Fibroblast of skin of left biceps (primary cell): ENCODE results near the gene GLI3.
A peak's percentile ranks its signal among the peaks of the same experiment; 100 is the strongest.

Experiments used
- DNase-seq, 2 experiments: peaks; one replicate each; pipeline ENCODE4 v3.0.0-alpha.2; 2013; ENCODE audit warnings: low read depth in 2 of 2

Gene GLI3

GRCh38 chr7:42082144-42082543, 154.9 kb downstream of the GLI3 start:
- DNase-seq, result peak; percentile 64 to 71

- DNase-seq, result no peak
These were observed 155.3 kb downstream of the GLI3 start for GRCh38 chr7:42081671-42082070.

- DNase-seq, result no peak
These were observed 156.0 kb downstream of the GLI3 start for GRCh38 chr7:42080841-42081586.

DNA sequence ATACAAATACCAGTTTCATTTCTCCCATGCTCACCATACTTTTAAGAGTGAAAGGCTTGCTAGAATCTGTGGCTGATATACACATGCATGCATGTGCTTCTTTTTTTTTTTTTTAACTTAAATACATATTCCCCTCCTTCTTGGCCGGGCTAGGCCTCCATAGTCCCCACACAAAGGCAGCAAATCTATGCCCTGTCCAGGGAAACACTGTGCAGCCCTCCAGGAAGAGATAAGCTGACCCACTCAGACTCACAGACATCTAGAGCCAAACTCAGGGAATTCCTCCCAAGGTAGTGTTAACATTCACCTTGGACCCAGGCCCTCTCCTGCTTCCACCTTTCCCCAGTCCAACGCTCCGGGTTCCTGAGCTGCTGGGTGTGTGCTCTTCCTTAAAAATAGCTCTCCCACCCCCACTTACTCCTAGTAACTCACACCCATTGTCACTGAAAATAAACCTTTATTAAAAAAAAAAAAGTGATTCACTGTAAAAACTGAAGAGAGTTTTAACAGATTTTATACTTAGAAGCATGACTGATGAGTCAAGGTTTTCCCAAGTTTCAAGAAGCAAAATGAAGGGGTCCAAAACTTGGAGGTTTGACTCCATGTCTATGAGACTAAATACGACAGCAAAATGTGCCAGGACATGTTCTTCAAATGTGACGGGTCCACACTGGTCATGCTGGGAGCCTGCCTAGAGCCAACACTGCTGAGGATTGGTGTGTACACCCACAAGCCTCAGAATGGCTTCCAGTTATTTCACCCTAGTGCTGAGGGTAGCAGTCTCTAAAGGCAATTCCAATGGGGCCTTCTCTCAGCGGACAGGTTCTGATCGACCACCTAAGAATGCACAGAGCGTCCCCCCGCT, 159.5 kb downstream of the GLI3 start:
- DNase-seq, result no peak

- DNase-seq, result no peak
These were observed 160.1 kb downstream of the GLI3 start for GRCh38 chr7:42076870-42077269.

GRCh38 chr7:42075418-42075817, 161.6 kb downstream of the GLI3 start:
- no peak for DNase-seq

DNA sequence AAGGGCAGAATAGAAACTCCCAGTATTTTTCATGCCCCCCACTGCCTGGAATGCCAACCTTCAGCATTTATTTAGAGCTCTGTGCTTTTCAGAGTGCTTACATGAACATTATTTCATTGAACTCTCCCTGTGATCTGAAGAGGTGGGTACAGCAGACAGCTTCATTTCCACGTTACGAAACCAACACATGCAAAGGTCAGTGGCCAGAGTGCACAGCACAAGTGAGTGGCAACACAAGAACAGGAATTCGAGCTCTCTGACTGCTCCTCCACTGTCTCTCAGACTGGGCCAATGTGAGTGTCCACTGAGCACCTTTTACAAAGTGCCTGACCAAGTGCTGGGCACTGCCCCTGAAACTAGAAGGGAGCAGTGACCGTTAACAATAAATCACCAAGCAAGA, 162.9 kb downstream of the GLI3 start:
- DNase-seq, result no peak

DNA sequence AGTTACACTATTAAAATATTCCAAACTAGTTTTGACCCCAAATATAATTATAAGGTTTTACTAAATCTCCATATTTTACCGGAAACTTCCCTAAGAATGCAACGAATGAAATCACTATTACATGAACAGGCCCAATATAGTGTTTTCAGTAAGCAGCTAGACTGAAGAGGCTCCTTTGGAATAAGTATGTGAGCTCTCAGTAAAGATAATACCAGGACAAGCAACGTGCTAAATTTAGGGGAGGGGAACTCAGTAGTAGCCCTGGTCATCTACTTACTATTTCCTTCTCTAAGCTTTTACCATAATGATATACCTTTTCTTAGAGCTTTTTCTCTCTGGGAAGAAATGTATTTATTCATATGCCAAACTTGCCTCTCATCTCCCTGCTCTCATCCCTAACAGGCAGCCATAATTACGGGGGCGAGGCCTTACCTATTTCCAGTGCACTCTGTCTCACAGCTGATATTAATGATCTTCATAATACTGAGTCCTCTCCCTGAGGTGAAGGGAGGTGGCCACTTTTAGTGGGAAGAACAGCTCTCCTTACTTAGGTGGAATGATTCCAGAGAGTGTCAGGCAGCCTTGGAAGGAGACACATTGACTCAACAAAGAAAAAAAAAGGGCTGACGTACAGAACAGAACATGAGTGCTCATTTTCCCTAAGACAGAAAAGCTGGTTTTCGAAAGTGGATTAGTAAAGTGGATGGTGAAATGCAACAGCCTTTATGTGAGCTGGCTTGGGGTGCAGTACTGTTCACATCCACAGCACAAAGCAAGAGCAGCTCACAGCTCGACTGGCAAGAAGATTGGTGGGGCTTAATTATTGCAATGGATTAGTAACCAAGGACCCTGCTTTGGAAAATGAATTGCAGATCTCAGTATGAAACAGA, 165.4 kb downstream of the GLI3 start:
- DNase-seq, result no peak

DNA sequence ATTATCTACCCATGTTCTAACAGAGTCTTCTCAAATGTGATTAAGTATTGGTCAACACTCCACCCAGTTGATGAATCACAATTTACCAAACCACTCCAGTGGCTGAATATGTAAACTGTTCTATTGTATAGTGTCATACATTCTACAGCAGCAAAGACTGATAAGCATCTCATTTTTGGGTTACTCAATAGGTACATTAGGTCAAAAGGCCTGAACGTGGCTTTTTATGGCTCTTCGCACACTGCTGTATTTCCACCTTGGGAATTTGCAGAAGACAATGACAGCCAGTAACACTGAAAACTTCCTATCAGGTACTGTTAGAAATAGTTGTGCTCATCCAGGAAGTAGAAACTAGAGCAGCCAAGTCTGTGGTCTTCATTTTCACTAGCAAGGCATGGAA, 166.9 kb downstream of the GLI3 start:
- no peak for DNase-seq

- no peak for DNase-seq
These were observed 167.4 kb downstream of the GLI3 start for GRCh38 chr7:42069590-42069989.

GRCh38 chr7:42068554-42069280, 168.3 kb downstream of the GLI3 start:
- DNase-seq, result no peak

DNA sequence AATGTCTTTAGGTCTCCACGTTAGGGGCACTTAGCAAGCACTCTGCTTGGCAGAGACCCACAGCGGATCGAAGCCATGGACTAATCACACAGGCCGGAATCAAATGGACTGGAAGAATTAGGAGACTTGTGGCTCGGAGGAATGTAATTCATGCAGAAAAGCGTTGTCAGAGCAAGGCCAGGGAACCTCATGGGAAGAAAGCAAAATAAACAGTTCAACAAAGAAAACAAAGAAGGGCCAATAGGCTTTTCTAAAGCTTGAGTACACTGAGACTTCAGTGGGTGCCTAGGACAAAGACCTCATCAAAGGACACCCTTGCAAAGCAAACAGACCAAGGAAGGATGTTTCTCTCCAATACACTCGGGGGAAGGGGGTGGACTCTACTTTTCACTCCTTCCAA, 171.1 kb downstream of the GLI3 start:
- DNase-seq, result no peak

DNA sequence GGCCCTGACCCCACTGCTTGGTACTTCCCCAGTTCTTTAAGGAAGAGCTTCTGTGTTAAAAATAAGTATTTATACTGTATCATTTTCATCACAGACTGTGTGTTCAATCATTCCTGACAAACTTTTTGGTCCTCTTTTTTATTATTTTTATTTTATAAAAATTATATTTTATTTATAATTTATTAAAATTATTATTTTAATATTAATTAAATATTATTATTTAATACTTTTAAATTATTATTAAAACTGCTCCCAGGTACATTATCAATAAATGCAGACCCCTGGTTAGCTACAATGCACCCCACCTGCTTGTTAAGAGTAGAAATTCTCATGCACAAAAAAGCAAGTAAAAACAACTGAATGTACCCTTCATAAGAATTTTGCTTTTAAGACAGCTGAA, 172.0 kb downstream of the GLI3 start:
- no peak for DNase-seq

- no peak for DNase-seq
These were observed 172.5 kb downstream of the GLI3 start for GRCh38 chr7:42064534-42064933.

- DNase-seq, result no peak
These were observed 177.7 kb downstream of the GLI3 start for GRCh38 chr7:42059275-42059674.

DNA sequence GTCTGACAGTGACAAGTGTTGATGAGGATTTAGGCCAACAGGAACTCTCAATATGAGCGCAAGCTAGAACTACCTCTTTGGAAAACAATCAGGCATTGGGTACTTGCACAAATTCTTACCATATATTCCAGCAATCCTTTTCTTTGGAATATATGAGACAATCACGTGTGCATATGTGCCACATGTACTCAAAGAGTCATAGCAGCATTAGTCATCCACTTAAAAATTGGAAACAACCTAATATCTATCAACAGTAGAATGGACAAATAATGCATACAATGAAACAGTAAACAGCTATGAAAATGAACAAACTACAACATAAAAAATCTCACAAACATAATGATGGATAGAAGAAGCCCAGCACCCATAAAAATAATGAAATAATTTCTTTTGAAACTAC, 179.7 kb downstream of the GLI3 start:
- DNase-seq, result no peak

GRCh38 chr7:42055171-42055570, 181.8 kb downstream of the GLI3 start:
- DNase-seq, result no peak

GRCh38 chr7:42053834-42054233, 183.2 kb downstream of the GLI3 start:
- DNase-seq, result no peak

- DNase-seq, result no peak
These were observed 187.2 kb downstream of the GLI3 start for GRCh38 chr7:42049761-42050160.

DNA sequence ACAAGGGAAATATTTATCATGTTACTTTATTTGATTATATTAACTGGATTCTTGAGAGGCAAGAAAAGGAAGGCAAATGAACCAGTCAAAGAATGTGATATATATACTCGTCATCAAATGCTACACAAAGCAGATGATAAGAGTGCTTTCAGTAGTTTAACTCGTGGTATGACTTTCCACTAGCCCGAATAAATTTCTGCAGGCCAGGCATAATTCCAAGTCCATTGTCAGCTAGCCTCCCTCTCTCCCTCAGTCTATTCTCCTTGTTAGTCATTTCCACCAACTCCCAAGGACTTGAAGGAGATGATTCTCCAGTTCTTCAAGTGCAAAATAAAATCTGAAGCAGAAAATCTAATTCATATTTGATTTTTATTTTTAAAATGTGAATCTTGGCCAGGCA, 190.5 kb downstream of the GLI3 start:
- DNase-seq, result peak; percentile 10 to 13

GRCh38 chr7:42045961-42046360, 191.0 kb downstream of the GLI3 start:
- no peak for DNase-seq
